Colonic mucosa (tissue), 4 donors: ENCODE results near the gene TBC1D22A. TPM values are rescaled to one million over a fixed set of nuclear protein-coding genes. Genes with fewer than 3 reads are reported as not detected.

Source experiments
- DNase-seq: peaks from one replicate; pipeline ENCODE4 v3.0.0-alpha.2; 2020
- H3K27ac ChIP-seq: fragments of 200-600 bp; one replicate; pipeline ENCODE4 v1.8.0; 2021
- H3K27me3 ChIP-seq: fragments of 200-600 bp; one replicate; pipeline ENCODE4 v1.8.0; 2021
- H3K36me3 ChIP-seq: fragments of 200-600 bp; one replicate; pipeline ENCODE4 v1.8.0; 2021
- H3K4me1 ChIP-seq: fragments of 200-600 bp; one replicate; pipeline ENCODE4 v1.8.0; 2021; ENCODE audit warnings: mild to moderate bottlenecking
- H3K4me3 ChIP-seq: fragments of 200-600 bp; one replicate; pipeline ENCODE4 v1.8.0; 2021
- H3K9ac ChIP-seq, 2 donors: one replicate each; pipeline ENCODE4 v1.7.0; 2013; ENCODE audit warnings: control low read depth in 2 of 2, low read depth in 2 of 2, low read length in 2 of 2
- H3K9me3 ChIP-seq: fragments of 200-600 bp; one replicate; pipeline ENCODE4 v1.8.0; 2021
- intact Hi-C: fragments of 100-400 bp; cut with DNase I; formaldehyde crosslinking; loops from one replicate; pipeline ENCODE4 v1.14.1; 2022
- total RNA-seq, 2 donors: library from RNA; stranded (reverse); fragmentation: NEBNext Ultra II Directional in 1 of 2; extraction: Animal tissue kit (Norgen Biotek cat#: 25700) in 1 of 2; gene quantifications; one replicate each; pipeline ENCODE4 v1.2.1, GENCODE V29; 2021
- TF ChIP-seq, protein P1 (sequence below): fragments of 200-600 bp; IDR thresholded peaks from one replicate; pipeline ENCODE4 v1.8.0; 2022; ENCODE audit warnings: antibody characterized with exemption, mild to moderate bottlenecking
- donor health status: healthy.
- donor health status: DM: no; HTN: no; CAD: no.
- donor health status: DM: no; HTN: no; CAD: no.

TBC1D22A gene
- total RNA-seq, 2 donors from 2014 or later: 34.2 to 36.4 TPM

- TF ChIP-seq, protein P1, sequence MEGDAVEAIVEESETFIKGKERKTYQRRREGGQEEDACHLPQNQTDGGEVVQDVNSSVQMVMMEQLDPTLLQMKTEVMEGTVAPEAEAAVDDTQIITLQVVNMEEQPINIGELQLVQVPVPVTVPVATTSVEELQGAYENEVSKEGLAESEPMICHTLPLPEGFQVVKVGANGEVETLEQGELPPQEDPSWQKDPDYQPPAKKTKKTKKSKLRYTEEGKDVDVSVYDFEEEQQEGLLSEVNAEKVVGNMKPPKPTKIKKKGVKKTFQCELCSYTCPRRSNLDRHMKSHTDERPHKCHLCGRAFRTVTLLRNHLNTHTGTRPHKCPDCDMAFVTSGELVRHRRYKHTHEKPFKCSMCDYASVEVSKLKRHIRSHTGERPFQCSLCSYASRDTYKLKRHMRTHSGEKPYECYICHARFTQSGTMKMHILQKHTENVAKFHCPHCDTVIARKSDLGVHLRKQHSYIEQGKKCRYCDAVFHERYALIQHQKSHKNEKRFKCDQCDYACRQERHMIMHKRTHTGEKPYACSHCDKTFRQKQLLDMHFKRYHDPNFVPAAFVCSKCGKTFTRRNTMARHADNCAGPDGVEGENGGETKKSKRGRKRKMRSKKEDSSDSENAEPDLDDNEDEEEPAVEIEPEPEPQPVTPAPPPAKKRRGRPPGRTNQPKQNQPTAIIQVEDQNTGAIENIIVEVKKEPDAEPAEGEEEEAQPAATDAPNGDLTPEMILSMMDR: no peak
- no peaks in the 10 kb centered on the region for H3K27me3 ChIP-seq
- intact Hi-C loops: no loop called here
- H3K4me3 ChIP-seq: no peak overlapping the region
- H3K36me3 ChIP-seq: no peaks in the 10 kb centered on the region
- no peak for DNase-seq
- no peaks in the 10 kb centered on the region for H3K9me3 ChIP-seq
- no peaks in the 10 kb centered on the region for H3K4me1 ChIP-seq
- H3K9ac ChIP-seq: no peak overlapping the region
- H3K27ac ChIP-seq: no peak overlapping the region
These were observed 321.8 kb downstream of the TBC1D22A start for GRCh38 chr22:47084226-47084625.

DNA sequence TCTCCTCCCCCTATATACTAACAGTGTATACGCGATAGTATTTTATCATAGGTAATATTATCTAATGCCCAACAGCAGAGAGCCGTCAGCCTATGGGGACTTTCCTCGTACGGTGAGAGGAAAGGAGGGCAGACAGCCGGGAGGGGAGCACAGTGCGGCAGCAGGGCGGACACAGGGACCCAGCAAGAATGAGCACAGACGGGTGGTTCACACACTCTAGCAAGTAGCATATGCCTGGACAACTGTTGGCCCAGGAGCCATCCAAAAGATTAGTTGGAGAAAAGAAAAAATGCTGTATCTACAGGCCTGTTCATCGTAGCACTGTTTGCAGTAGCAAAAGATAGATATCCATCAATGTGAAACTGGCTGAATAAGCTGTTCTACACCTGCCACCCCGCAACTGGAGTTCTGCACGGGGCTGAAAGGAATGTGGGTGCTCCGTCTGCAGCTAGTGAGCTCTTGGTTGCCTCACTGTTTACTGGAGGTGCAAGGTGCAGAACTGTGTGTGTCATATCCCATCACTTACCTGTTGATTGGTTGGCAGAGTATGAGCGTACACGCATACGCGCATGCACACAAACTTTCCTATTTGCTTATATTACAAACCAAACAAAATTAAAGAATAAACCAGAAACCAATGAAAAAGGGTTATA lies 324.3 kb downstream of the TBC1D22A start:
- Histone ChIP-seq H3K36me3 (no peaks in the 10 kb centered on the region), H3K4me1 (no peaks in the 10 kb centered on the region), H3K27me3 (no peaks in the 10 kb centered on the region), H3K4me3 (no peak overlapping the region), H3K9ac (no peak overlapping the region), H3K9me3 (no peaks in the 10 kb centered on the region), H3K27ac (no peak overlapping the region)
- intact Hi-C loops: no loop called here
- TF ChIP-seq, protein P1: no peak
- DNase-seq: no peak

- Histone ChIP-seq H3K36me3 (no peaks in the 10 kb centered on the region), H3K27me3 (no peaks in the 10 kb centered on the region), H3K9me3 (no peaks in the 10 kb centered on the region), H3K9ac (no peak overlapping the region), H3K4me3 (no peak overlapping the region), H3K27ac (no peak overlapping the region), H3K4me1 (no peaks in the 10 kb centered on the region)
- no peak for DNase-seq
- intact Hi-C loops: no loop called here
- TF ChIP-seq, protein P1: no peak
These were observed 326.2 kb downstream of the TBC1D22A start for GRCh38 chr22:47088480-47089158.

DNA sequence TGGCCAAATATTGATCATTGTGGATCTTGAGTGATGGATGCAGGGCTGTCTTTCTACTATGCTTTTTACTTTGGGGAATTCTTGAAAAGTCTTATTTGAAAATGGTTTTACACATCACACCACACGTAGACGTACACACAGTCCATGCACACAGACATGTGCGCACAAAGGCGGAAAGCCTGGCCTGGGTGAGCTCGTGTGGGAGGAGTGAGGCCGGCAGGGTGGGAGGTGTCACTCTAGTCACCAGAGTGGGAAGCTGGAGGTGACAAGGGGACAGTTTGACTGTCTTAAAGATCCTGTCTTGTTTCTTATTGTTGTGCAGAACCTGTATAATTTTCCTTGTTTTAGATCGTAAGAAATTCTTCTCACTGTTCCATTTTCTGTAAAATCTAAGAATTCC lies 326.9 kb downstream of the TBC1D22A start:
- Histone ChIP-seq H3K4me3 (no peak overlapping the region), H3K4me1 (no peaks in the 10 kb centered on the region), H3K36me3 (no peaks in the 10 kb centered on the region), H3K27me3 (no peaks in the 10 kb centered on the region), H3K9me3 (no peaks in the 10 kb centered on the region), H3K9ac (no peak overlapping the region), H3K27ac (no peak overlapping the region)
- no peak for DNase-seq
- intact Hi-C loops: no loop called here
- TF ChIP-seq, protein P1: no peak

GRCh38 chr22:47089796-47090460 lies 327.5 kb downstream of the TBC1D22A start:
- Histone ChIP-seq H3K9ac (no peak overlapping the region), H3K27me3 (no peaks in the 10 kb centered on the region), H3K4me1 (no peaks in the 10 kb centered on the region), H3K27ac (no peak overlapping the region), H3K36me3 (no peaks in the 10 kb centered on the region), H3K4me3 (no peak overlapping the region), H3K9me3 (no peaks in the 10 kb centered on the region)
- intact Hi-C loops: no loop called here
- DNase-seq: no peak
- TF ChIP-seq, protein P1: no peak
